Measurements from ENCODE around the gene PTPRK.

- TF ChIP-seq POLR2A (IDR thresholded peaks at IDR 0.05): no peak
- TF ChIP-seq CTCF (IDR thresholded peaks at IDR 0.05): no peak
These were observed 248.9 kb downstream of the PTPRK start for GRCh38 chr6:128271527-128271926.

Measured in thyroid gland (tissue), 4 donors.